HepG2 (cell line): ENCODE data around the gene ABCA2. TPM values are rescaled to one million over a fixed set of nuclear protein-coding genes. Genes with fewer than 3 reads are reported as not detected.

ENCODE experiments used
- ETS1 ChIP-seq: sonication (generic); formaldehyde crosslinking; IDR thresholded peaks from 2 replicates; pipeline ENCODE4 v1.4.0; 2020; ENCODE audit warnings: missing genetic modification reagents
- GMEB1 ChIP-seq: sonication (generic); formaldehyde crosslinking; IDR thresholded peaks from 2 replicates; pipeline ENCODE4 v1.5.1; 2020; ENCODE audit warnings: missing genetic modification reagents, mild to moderate bottlenecking, borderline replicate concordance
- HNF1A ChIP-seq, 2 experiments: sonication (generic) in 1 of 2; formaldehyde crosslinking in 1 of 2; IDR thresholded peaks; 2 replicates each; pipeline versions ENCODE4 v1.4.0 to v1.6.1; 2016 to 2020; ENCODE audit warnings: borderline replicate concordance in 1 of 2, low read depth in 1 of 2, mild to moderate bottlenecking in 1 of 2, missing genetic modification reagents in 1 of 2
- IKZF5 ChIP-seq: IDR thresholded peaks from 2 replicates; pipeline ENCODE4 v1.6.1; 2018; ENCODE audit warnings: missing genetic modification reagents, mild to moderate bottlenecking, missing compliant biosample characterization
- PRDM10 ChIP-seq: sonication (generic); formaldehyde crosslinking; IDR thresholded peaks from 2 replicates; pipeline ENCODE4 v1.4.0; 2020; ENCODE audit warnings: low read depth, missing genetic modification reagents
- RBFOX2 ChIP-seq: fragments of 200-400 bp; formaldehyde crosslinking; IDR thresholded peaks from 2 replicates; pipeline ENCODE4 v1.6.1; 2017; ENCODE audit warnings: low read depth, mild to moderate bottlenecking, low read length
- THAP7 ChIP-seq: sonication (generic); formaldehyde crosslinking; IDR thresholded peaks from 2 replicates; pipeline ENCODE4 v1.8.1; 2023; ENCODE audit warnings: mild to moderate bottlenecking, missing genetic modification reagents
- THAP9 ChIP-seq: sonication (generic); formaldehyde crosslinking; IDR thresholded peaks from 2 replicates; pipeline ENCODE4; 2020; ENCODE audit warnings: missing genetic modification reagents, mild to moderate bottlenecking, borderline replicate concordance
- polyA plus RNA-seq, 8 experiments: library from polyadenylated mRNA; depleted of rRNA in 3 of 8; stranded (reverse) in 7 of 8; unstranded in 1 of 8; fragments of >200 nt; fragmentation: Illumina TruSeq in 4 of 8; extraction: Trizol in 4 of 8; gene quantifications; 2 replicates each; pipeline versions ENCODE4 v1.2.1 to v1.2.3, GENCODE V29; 2011 to 2016; ENCODE audit warnings: low read depth in 4 of 8, missing spikeins in 1 of 8, mixed read lengths in 1 of 8; ENCODE audit not compliant: insufficient read depth in 1 of 8
- total RNA-seq, 5 experiments: library from RNA; depleted of rRNA; stranded (reverse); fragments of >200 nt; fragmentation: Illumina TruSeq; extraction: Trizol; gene quantifications; 2 replicates each; pipeline ENCODE4 v1.2.3, GENCODE V29; 2016; ENCODE audit warnings: low read depth in 1 of 5

The ABCA2 gene
- total and polyA plus RNA-seq, 2 of the 13 experiments (the other 11 are each of a cell fraction or from before 2014, with no cell fraction given) = 2.9 to 19.2 TPM

- peak; percentile 92 for TF ChIP-seq THAP9 (CRISPR knock-in tag)
- TF ChIP-seq THAP7 = no peak
- TF ChIP-seq GMEB1 (CRISPR knock-in tag) = peak; percentile 4; the same call in 1 of the 2 replicates
- TF ChIP-seq ETS1 (CRISPR knock-in tag) = no peak
- TF ChIP-seq HNF1A (IDR thresholded peaks at IDR 0.05; ENCODE audit: low read depth) = no peak
- TF ChIP-seq HNF1A (CRISPR knock-in tag; IDR thresholded peaks at IDR 0.05; ENCODE audit: borderline replicate concordance) = 0 out of 2 replicates have a peak, but pooled peaks have one; percentile 24
- peak; percentile 38; the same call in 1 of the 2 replicates for TF ChIP-seq IKZF5
- TF ChIP-seq PRDM10 = peak; percentile 41; the same call in 1 of the 2 replicates
- TF ChIP-seq RBFOX2 = 0 out of 2 replicates have a peak, but pooled peaks have one; percentile 16
Measured at GRCh38 chr9:136996361-136997292, 31.4 kb downstream of the ABCA2 start, which contains the start of gene CLIC3 (continued).
